HG03159 (cell line): ENCODE results near the gene CCDC91.

Experiments
- ATAC-seq: cut with Tn5 transposase; IDR thresholded peaks from one replicate; pipeline ENCODE4 v1.9.1; 2021; ENCODE audit warnings: mild to moderate bottlenecking, moderate library complexity; ENCODE audit not compliant: unreplicated experiment

The CCDC91 gene

GRCh38 chr12:28512876-28513275 lies 322.6 kb downstream of the CCDC91 start:
- ATAC-seq: no peak

GRCh38 chr12:28513983-28514382 lies 323.7 kb downstream of the CCDC91 start:
- ATAC-seq: no peak

GRCh38 chr12:28517101-28517500 lies 326.8 kb downstream of the CCDC91 start:
- no peak for ATAC-seq

GRCh38 chr12:28527631-28528249 lies 337.5 kb downstream of the CCDC91 start:
- ATAC-seq: no peak

- no peak for ATAC-seq
Observed at GRCh38 chr12:28535216-28535615, 345.0 kb downstream of the CCDC91 start.

- ATAC-seq: no peak
Observed at GRCh38 chr12:28536088-28536487, 345.8 kb downstream of the CCDC91 start.

GRCh38 chr12:28537474-28537873 lies 347.2 kb downstream of the CCDC91 start:
- ATAC-seq: no peak

GRCh38 chr12:28539691-28540323 lies 349.6 kb downstream of the CCDC91 start:
- no peak for ATAC-seq

- ATAC-seq: no peak
Observed at GRCh38 chr12:28540324-28540714, 350.1 kb downstream of the CCDC91 start.

GRCh38 chr12:28543021-28543890 lies 353.0 kb downstream of the CCDC91 start:
- ATAC-seq: peak; percentile 61

- ATAC-seq: no peak
Observed at GRCh38 chr12:28550757-28551704, 360.8 kb downstream of the CCDC91 start.

GRCh38 chr12:28552251-28552970 lies 362.2 kb downstream of the CCDC91 start:
- no peak for ATAC-seq

GRCh38 chr12:28555748-28556147 lies 365.5 kb downstream of the CCDC91 start:
- no peak for ATAC-seq

GRCh38 chr12:28558250-28558649 lies 368.0 kb downstream of the CCDC91 start:
- ATAC-seq: no peak

GRCh38 chr12:28563286-28563685 lies 373.0 kb downstream of the CCDC91 start:
- ATAC-seq: no peak

- no peak for ATAC-seq
Observed at GRCh38 chr12:28563936-28564335, 373.7 kb downstream of the CCDC91 start.

GRCh38 chr12:28568118-28568517 lies 377.9 kb downstream of the CCDC91 start:
- ATAC-seq: no peak

GRCh38 chr12:28568704-28569103 lies 378.4 kb downstream of the CCDC91 start:
- ATAC-seq: no peak

- no peak for ATAC-seq
Observed at GRCh38 chr12:28569698-28570411, 379.6 kb downstream of the CCDC91 start.
